BLaER1 (cell line): ENCODE data around the gene POMT1.

ENCODE experiments used
- H3K27ac ChIP-seq: shearing (Covaris generic); formaldehyde crosslinking; 2 replicates; pipeline ENCODE4 v1.8.1; 2022
- H3K27me3 ChIP-seq: shearing (Covaris generic); formaldehyde crosslinking; 2 replicates; pipeline ENCODE4 v1.8.1; 2022
- H3K36me3 ChIP-seq: shearing (Covaris generic); formaldehyde crosslinking; 2 replicates; pipeline ENCODE4 v1.8.1; 2022
- H3K4me1 ChIP-seq: shearing (Covaris generic); formaldehyde crosslinking; 2 replicates; pipeline ENCODE4 v1.8.1; 2022
- H3K4me2 ChIP-seq: shearing (Covaris generic); formaldehyde crosslinking; 2 replicates; pipeline ENCODE4 v1.8.1; 2022
- H3K4me3 ChIP-seq: shearing (Covaris generic); formaldehyde crosslinking; 2 replicates; pipeline ENCODE4 v1.8.1; 2022
- H3K9ac ChIP-seq: shearing (Covaris generic); formaldehyde crosslinking; 2 replicates; pipeline ENCODE4 v1.8.1; 2022
- H3K9me3 ChIP-seq: shearing (Covaris generic); formaldehyde crosslinking; 2 replicates; pipeline ENCODE4 v1.8.1; 2022
- H4K20me1 ChIP-seq: shearing (Covaris generic); formaldehyde crosslinking; 2 replicates; pipeline ENCODE4 v1.8.1; 2022
- Cebpa-rat ChIP-seq: shearing (Covaris generic); IDR thresholded peaks from 2 replicates; pipeline ENCODE4 v1.8.1; 2022

POMT1 gene

GRCh38 chr9:131554087-131554842 is 51.5 kb downstream of the POMT1 start:
- H4K20me1 ChIP-seq: no peaks in the 10 kb centered on the region
- H3K4me1 ChIP-seq: no peaks in the 10 kb centered on the region
- no peak overlapping the region for H3K27ac ChIP-seq
- no peak for TF ChIP-seq Cebpa-rat
- H3K9ac ChIP-seq: no peak overlapping the region
- H3K27me3 ChIP-seq: no peaks in the 10 kb centered on the region
- no peaks in the 10 kb centered on the region for H3K9me3 ChIP-seq
- H3K36me3 ChIP-seq: peaks cover 5% of the 10 kb centered on the region; the same call in 1 of the 2 replicates
- H3K4me2 ChIP-seq: no peak overlapping the region
- H3K4me3 ChIP-seq: no peak overlapping the region

- TF ChIP-seq Cebpa-rat: no peak
- H3K9me3 ChIP-seq: no peaks in the 10 kb centered on the region
- H3K4me3 ChIP-seq: no peak overlapping the region
- no peaks in the 10 kb centered on the region for H3K4me1 ChIP-seq
- no peak overlapping the region for H3K4me2 ChIP-seq
- no peaks in the 10 kb centered on the region for H3K27me3 ChIP-seq
- H3K36me3 ChIP-seq: peaks cover 5% of the 10 kb centered on the region; the same call in 1 of the 2 replicates
- H3K9ac ChIP-seq: no peak overlapping the region
- H4K20me1 ChIP-seq: no peaks in the 10 kb centered on the region
- H3K27ac ChIP-seq: no peak overlapping the region
These were observed 52.2 kb downstream of the POMT1 start for GRCh38 chr9:131554843-131555351.

GRCh38 chr9:131555841-131556673 is 53.3 kb downstream of the POMT1 start:
- Histone ChIP-seq H3K4me2 (no peak overlapping the region), H3K9me3 (peaks cover 4% of the 10 kb centered on the region; the same call in 1 of the 2 replicates), H3K27ac (no peak overlapping the region), H3K27me3 (no peaks in the 10 kb centered on the region), H3K9ac (no peak overlapping the region), H4K20me1 (no peaks in the 10 kb centered on the region), H3K4me3 (no peak overlapping the region), H3K36me3 (peaks cover 5% of the 10 kb centered on the region; the same call in 1 of the 2 replicates), H3K4me1 (no peaks in the 10 kb centered on the region)
- TF ChIP-seq Cebpa-rat: no peak

GRCh38 chr9:131557855-131558548 is 55.3 kb downstream of the POMT1 start:
- H4K20me1 ChIP-seq: no peaks in the 10 kb centered on the region
- no peaks in the 10 kb centered on the region for H3K27me3 ChIP-seq
- H3K4me2 ChIP-seq: no peak overlapping the region
- H3K4me3 ChIP-seq: no peak overlapping the region
- TF ChIP-seq Cebpa-rat: no peak
- H3K9ac ChIP-seq: no peak overlapping the region
- peaks cover 13% of the 10 kb centered on the region for H3K9me3 ChIP-seq
- peaks cover 5% of the 10 kb centered on the region; the same call in 1 of the 2 replicates for H3K36me3 ChIP-seq
- no peaks in the 10 kb centered on the region for H3K4me1 ChIP-seq
- no peak overlapping the region for H3K27ac ChIP-seq

GRCh38 chr9:131559421-131560000 is 56.8 kb downstream of the POMT1 start:
- TF ChIP-seq Cebpa-rat: no peak
- H3K27ac ChIP-seq: no peak overlapping the region
- peaks cover 5% of the 10 kb centered on the region; the same call in 1 of the 2 replicates for H3K36me3 ChIP-seq
- H3K4me1 ChIP-seq: no peaks in the 10 kb centered on the region
- peaks cover 22% of the 10 kb centered on the region for H3K9me3 ChIP-seq
- no peaks in the 10 kb centered on the region for H4K20me1 ChIP-seq
- no peaks in the 10 kb centered on the region for H3K27me3 ChIP-seq
- H3K4me3 ChIP-seq: no peak overlapping the region
- H3K9ac ChIP-seq: no peak overlapping the region
- H3K4me2 ChIP-seq: no peak overlapping the region

GRCh38 chr9:131562032-131562959 is 59.6 kb downstream of the POMT1 start:
- H4K20me1 ChIP-seq: no peaks in the 10 kb centered on the region
- H3K27me3 ChIP-seq: no peaks in the 10 kb centered on the region
- H3K4me2 ChIP-seq: no peak overlapping the region
- peaks cover 5% of the 10 kb centered on the region; the same call in 1 of the 2 replicates for H3K36me3 ChIP-seq
- no peak overlapping the region for H3K4me3 ChIP-seq
- H3K27ac ChIP-seq: no peak overlapping the region
- H3K9ac ChIP-seq: no peak overlapping the region
- no peak for TF ChIP-seq Cebpa-rat
- no peaks in the 10 kb centered on the region for H3K4me1 ChIP-seq
- H3K9me3 ChIP-seq: peaks cover 26% of the 10 kb centered on the region

- peaks cover 34% of the 10 kb centered on the region for H3K9me3 ChIP-seq
- no peak overlapping the region for H3K9ac ChIP-seq
- H3K36me3 ChIP-seq: peaks cover 22% of the 10 kb centered on the region
- TF ChIP-seq Cebpa-rat: no peak
- H3K4me3 ChIP-seq: no peak overlapping the region
- H4K20me1 ChIP-seq: no peaks in the 10 kb centered on the region
- no peaks in the 10 kb centered on the region for H3K27me3 ChIP-seq
- no peak overlapping the region for H3K4me2 ChIP-seq
- H3K27ac ChIP-seq: no peak overlapping the region
- no peaks in the 10 kb centered on the region for H3K4me1 ChIP-seq
These were observed 62.7 kb downstream of the POMT1 start for GRCh38 chr9:131565369-131565768.

- Histone ChIP-seq H3K27me3 (no peaks in the 10 kb centered on the region), H3K36me3 (peaks cover 28% of the 10 kb centered on the region), H3K27ac (no peak overlapping the region), H3K4me1 (no peaks in the 10 kb centered on the region), H3K9me3 (peaks cover 29% of the 10 kb centered on the region), H4K20me1 (no peaks in the 10 kb centered on the region), H3K4me3 (no peak overlapping the region), H3K9ac (no peak overlapping the region), H3K4me2 (no peak overlapping the region)
- TF ChIP-seq Cebpa-rat: no peak
These were observed 63.4 kb downstream of the POMT1 start for GRCh38 chr9:131566158-131566557.
